ENCODE data around the gene ABHD3.
"Not testable (repeated sequence)": the region's sequence is repeated elsewhere in the genome, so short reads cannot be mapped to it uniquely, and the experiment has no call there.

ABHD3 gene

DNA sequence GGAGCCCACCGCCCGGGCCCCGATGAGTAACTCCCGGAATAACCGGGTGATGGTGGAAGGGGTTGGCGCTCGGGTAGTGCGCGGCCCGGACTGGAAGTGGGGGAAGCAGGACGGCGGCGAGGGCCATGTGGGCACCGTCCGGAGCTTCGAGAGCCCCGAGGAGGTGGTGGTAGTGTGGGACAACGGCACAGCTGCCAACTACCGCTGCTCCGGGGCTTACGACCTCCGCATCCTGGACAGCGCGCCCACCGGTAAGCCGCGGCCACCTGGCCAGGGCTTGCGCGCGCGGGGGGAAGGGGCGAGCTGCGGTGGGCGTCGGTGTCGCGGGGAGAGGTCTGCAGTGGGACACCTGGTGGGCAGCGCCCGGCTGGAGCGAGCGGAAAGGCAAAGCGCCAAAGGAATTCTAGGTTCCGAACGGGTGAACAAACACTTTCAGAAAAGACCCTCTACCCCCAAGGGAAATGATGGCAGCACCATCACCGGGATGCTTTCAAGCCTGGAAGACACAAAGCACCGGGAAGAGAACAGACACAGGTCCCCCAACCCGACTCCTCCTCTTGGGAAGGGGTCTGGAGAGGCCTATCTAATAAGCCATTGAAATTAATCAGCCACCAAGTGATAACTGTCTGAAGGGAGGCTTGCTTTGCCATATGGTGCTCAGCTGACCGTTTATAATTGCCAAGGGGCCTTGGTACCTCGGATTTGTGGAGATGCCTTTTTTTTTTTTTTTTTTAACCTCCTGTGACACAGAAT lies 37.2 kb upstream of the ABHD3 start:
- TF ChIP-seq, protein P1, sequence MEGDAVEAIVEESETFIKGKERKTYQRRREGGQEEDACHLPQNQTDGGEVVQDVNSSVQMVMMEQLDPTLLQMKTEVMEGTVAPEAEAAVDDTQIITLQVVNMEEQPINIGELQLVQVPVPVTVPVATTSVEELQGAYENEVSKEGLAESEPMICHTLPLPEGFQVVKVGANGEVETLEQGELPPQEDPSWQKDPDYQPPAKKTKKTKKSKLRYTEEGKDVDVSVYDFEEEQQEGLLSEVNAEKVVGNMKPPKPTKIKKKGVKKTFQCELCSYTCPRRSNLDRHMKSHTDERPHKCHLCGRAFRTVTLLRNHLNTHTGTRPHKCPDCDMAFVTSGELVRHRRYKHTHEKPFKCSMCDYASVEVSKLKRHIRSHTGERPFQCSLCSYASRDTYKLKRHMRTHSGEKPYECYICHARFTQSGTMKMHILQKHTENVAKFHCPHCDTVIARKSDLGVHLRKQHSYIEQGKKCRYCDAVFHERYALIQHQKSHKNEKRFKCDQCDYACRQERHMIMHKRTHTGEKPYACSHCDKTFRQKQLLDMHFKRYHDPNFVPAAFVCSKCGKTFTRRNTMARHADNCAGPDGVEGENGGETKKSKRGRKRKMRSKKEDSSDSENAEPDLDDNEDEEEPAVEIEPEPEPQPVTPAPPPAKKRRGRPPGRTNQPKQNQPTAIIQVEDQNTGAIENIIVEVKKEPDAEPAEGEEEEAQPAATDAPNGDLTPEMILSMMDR (IDR thresholded peaks at IDR 0.05; ENCODE audit: insufficient read depth, missing control alignments): no peak
- no peak for FAIRE-seq
- no peak for DNase-seq (ENCODE audit: insufficient read length, low spot score)

DNA sequence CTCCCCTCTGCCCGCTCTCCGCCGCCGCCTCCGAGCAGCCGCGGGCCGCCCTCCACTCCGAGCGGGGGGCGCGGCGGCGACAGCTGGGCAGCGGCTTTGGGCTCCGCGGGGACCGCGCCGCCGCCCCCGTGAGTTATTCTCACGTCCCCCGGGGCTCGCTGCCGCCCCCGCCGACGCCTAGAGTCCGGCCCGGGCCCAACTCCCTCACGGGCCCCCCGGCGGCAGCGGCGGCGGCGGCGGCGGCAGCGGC lies 36.7 kb upstream of the ABHD3 start:
- FAIRE-seq (no peak), DNase-seq (ENCODE audit: insufficient read length, low spot score) (no peak)
- TF ChIP-seq, protein P1 (IDR thresholded peaks at IDR 0.05; ENCODE audit: insufficient read depth, missing control alignments): no peak

GRCh38 chr18:21740538-21741311 lies 36.2 kb upstream of the ABHD3 start, which contains the start of gene MIB1:
TSS of gene MIB1 (plus strand) at chr18:21740792. CDS start at chr18:21741584, 792 bp downstream.
- FAIRE-seq (no peak), DNase-seq (ENCODE audit: insufficient read length, low spot score) (peak; percentile 64)
- TF ChIP-seq, protein P1 (IDR thresholded peaks at IDR 0.05; ENCODE audit: insufficient read depth, missing control alignments): no peak

- FAIRE-seq (peak; percentile 85), DNase-seq (ENCODE audit: insufficient read length, low spot score) (no peak)
- TF ChIP-seq, protein P1 (IDR thresholded peaks at IDR 0.05; ENCODE audit: insufficient read depth, missing control alignments): no peak
These were observed 35.3 kb upstream of the ABHD3 start for GRCh38 chr18:21739604-21740537.

- not testable (repeated sequence) for DNase-seq (ENCODE audit: insufficient read length, low spot score); FAIRE-seq
These were observed 32.4 kb upstream of the ABHD3 start for GRCh38 chr18:21736926-21737325.

- TF ChIP-seq, protein P1 (IDR thresholded peaks at IDR 0.05; ENCODE audit: insufficient read depth, missing control alignments): no peak
- no peak for DNase-seq (ENCODE audit: insufficient read length, low spot score)
- no peak for FAIRE-seq
These were observed 31.0 kb upstream of the ABHD3 start for GRCh38 chr18:21735452-21736015.

GRCh38 chr18:21733011-21733410 lies 28.4 kb upstream of the ABHD3 start:
- FAIRE-seq (no peak), DNase-seq (ENCODE audit: insufficient read length, low spot score) (no peak)
- TF ChIP-seq, protein P1 (IDR thresholded peaks at IDR 0.05; ENCODE audit: insufficient read depth, missing control alignments): no peak

Data from D721Med (cell line).